NCI-H1930 (cell line): ENCODE data around the gene TUBA4A.
"Not testable (repeated sequence)": the region's sequence is repeated elsewhere in the genome, so short reads cannot be mapped to it uniquely, and the experiment has no call there.

Experiments used
- DNase-seq, 2 experiments: peaks; one replicate each; lab custom pipeline; 2025; lab: John Stamatoyannopoulos, UW

The TUBA4A gene

GRCh38 chr2:219253753-219254589, at the start of gene TUBA4A:
TSS of gene TUBA4A (minus strand) at chr2:219253918. CDS start at chr2:219253858, 60 bp downstream.
- peak; percentile 14 to 77 for DNase-seq

DNA sequence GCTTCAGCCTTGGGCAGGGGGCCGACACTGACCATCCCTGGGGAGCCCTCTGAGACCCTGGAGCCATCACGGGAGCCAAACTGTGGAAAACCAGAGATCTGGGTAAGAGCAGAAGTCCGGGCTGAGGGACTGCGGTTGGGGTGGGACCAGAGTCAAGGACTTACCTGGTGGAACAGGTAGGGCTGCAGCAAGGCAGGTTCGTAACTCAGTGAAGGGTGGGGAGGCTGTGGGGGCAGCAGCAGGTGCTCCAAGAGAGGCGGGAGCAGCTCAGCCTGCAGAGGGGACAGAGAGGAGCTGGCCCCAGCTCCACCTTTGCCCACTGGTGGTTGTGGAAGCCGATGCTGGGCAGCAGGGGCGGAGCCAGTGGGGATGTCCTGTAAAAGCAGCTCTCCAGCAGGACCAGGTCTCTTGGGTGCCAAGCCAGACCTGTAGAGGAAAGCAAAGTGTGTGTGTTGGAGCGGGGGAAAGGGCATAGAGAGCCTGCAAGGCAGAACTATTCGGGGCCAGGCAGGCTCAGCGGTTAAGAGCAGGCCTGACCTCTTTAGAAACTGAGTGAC, 48.8 kb upstream of the TUBA4A start:
- no peak for DNase-seq

DNA sequence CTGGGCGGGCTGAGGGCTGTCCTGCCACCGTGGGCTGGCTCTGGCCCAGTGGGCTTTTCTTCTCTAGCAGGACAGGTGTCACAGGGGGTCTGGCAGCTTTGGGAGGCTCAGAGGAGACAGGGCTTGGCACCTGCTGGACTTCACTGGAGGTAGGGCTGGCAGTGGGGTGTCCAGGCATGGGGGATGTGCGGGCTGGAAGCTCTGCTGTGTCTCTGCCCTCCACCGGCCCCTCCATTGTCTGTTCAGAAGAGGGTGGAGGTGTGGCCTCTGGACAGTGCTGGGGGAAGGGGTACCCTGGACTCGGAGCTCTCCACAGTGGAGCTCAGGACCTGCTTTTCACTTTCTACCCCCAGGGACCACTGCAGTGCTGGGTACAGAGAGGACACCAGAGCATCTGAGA, 46.3 kb upstream of the TUBA4A start:
- no peak for DNase-seq

- no peak for DNase-seq
These were observed 45.6 kb upstream of the TUBA4A start for GRCh38 chr2:219299372-219299760.

DNA sequence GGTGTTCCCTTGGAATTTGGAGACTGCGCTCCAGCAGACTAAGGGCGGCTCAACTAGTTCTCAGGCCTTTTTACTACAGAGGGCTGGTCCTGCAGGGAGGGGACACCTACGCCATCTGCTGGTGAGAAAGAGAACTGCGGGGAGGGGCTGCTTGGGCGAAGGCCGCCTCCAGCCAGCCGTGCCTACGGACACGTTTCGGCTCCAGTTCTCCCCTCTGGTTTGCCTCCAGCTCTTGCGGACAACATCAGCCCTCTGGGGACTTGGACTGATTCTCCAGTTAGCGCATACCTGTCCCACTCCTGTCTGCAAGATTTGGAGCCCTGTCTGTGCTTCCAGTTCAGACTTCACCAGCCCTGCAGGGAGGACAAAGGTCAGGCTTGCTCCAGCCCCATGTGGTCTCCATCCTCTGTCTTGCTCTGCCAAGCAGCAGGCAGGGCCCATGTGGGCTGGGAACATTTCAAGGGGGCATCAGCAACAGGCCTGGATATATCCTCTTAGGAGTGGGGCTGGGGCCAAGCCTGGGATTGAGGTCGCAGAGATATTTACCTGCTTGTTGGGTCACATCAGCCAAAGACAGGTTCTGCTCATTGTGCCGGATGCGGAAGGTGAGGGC, 45.1 kb upstream of the TUBA4A start:
- DNase-seq: peak; percentile 39 to 69

GRCh38 chr2:219297766-219298456, 44.2 kb upstream of the TUBA4A start:
- no peak for DNase-seq

DNA sequence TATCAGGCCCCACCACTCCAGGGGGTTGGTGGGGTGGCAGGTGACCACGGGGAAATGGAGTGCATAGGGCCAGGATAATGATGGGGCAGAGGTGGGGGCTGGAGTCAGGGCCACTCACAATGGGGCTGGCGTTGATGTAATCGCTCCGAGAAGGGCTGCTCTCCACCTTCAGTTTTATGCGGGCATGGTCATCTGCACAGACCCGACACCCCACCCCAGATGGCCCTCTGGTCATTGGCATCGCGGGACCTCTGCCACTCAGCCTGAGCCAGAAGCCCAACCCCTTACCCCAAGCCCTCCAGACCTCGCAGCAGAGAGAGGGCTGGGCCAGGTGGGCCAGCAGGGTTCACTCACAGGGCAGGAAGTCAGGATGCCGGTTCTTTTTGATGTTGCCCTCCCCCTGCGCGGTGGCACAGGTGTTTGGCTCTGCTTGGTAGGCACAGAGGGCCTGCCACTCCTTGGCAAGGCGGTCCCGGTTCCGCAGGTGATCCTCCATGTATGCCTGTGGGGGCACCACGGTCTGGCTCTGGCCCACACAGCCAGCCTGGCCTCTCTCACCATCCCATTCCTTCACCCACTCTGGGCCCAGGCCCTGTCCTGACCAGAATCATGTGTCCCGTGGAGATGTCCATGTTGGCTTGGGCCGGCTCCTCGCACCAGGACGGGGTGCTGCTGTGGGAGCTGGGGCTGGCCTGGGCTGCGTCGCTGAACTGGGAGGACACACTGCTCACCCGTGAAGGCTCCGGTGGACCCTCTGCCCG, 43.1 kb upstream of the TUBA4A start:
- no peak for DNase-seq

GRCh38 chr2:219296142-219296541, 42.4 kb upstream of the TUBA4A start:
- no peak for DNase-seq

DNA sequence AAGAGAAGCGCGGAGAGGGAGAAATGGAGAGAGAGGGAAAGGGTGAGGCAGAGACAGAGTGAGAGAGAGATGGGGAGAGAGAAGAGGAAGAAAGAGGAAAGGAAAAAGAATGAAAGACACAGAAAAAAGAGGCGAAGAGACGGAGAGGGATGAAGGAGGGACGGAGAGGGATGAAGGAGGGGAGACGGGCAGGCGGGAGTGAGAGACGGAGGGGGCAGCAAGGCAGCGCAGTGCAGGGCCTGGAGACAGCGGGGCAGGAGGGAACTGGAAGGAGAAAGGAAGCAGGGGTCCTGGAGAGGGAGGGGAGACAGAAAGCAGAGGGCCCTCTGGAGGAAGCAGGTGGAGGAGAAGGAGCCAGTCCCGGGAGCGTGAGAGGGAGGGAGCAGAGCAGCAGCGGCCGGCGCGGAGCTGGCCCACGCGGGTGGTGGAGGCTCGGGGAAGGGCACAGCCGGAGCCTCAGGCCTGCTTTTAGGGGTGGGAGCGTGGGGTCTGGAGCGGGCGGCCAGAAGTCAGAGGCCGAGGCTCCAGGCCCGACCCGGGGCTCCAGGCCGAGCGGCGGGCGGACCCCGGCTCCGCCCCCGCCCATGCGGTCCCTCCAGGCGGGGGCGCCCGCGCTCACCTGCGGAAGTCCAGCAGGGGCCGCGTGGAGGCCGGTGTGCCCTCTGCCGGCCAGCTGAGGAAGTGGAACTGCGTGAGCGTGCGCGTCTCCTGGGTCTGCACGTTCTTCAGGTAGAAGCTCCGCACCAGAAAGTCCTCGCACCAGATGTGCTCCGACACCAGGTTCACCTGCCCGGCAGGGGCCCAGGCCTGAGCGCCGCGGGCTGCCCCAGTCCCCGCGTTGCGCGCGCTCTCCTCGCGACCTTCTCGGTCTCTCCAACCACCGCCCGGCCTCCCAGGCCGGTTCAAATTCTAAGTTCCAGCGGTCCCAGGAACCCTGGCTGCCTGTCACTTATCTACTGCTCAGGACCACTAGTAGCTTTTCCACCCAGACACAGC, 40.9 kb upstream of the TUBA4A start:
- DNase-seq: peak; percentile 72 to 82

GRCh38 chr2:219293736-219294231, 40.1 kb upstream of the TUBA4A start:
- DNase-seq: no peak

GRCh38 chr2:219292616-219293015, 38.9 kb upstream of the TUBA4A start:
- no peak for DNase-seq

DNA sequence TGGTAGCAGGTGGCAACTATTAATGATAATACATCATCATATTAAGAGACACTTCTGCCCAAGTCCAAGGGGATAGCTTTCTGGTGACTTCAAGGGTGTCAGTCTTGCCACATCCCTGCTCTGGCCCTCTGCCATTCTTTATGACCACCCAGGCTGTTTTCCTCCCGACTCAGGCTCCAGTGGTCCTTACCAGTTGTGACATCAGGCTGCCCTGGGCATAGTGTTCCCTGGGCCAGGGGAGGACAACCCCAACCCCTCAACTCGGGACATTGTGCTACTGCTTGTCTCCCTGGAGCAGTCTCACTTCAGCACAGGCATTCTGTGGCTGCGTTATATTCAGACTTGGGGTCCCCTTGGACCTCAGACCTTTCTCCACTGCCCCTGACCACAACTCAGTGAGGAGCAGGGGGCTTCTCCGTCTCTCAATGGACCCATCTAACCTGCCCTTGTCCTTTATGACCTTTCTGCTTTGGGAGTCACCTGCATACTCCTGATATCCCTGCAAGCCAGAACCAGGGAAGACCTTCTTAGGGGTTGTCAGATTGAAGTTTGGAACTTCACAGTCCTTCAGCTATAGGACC, 38.3 kb upstream of the TUBA4A start:
- DNase-seq: no peak

GRCh38 chr2:219291394-219291793, 37.7 kb upstream of the TUBA4A start:
- no peak for DNase-seq

DNA sequence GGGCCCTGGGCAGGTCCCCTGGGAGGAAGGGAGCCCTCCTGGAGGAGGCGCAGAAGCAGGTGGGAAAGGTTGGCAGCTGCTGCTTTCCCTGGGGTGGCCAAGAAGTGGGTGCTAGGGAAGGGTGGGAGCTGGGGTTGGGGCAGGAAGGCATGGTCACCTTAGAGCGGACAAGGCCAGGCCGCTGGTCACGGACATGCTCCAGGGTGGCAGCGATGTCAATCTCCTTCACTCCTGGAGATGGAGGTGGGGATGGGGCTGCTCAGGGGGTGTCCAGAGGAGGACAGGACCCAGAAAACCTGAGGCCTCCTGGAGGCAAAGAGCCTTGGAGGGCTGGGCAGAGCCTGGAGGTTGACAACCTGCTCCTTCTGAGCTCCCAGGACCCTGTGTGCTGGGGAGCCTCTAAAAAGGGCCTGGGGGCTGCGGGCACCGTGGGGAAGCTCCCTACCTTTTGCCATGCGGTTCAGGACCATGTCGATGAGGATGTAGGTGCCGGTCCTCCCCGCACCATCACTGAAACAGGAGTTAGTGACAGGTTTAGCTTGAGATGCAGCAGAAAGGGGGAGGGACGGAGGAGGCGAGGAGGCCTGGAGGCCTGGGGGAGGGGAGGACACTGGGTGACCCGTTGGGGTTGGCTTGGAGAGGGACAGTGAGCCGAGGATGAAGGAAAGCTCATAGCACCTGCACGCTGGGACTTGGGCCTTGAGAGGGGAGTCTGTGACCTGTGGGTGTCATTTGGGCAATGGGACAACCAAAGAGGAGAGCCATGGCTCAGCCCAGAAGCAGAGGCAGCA, 36.9 kb upstream of the TUBA4A start:
- no peak for DNase-seq

DNA sequence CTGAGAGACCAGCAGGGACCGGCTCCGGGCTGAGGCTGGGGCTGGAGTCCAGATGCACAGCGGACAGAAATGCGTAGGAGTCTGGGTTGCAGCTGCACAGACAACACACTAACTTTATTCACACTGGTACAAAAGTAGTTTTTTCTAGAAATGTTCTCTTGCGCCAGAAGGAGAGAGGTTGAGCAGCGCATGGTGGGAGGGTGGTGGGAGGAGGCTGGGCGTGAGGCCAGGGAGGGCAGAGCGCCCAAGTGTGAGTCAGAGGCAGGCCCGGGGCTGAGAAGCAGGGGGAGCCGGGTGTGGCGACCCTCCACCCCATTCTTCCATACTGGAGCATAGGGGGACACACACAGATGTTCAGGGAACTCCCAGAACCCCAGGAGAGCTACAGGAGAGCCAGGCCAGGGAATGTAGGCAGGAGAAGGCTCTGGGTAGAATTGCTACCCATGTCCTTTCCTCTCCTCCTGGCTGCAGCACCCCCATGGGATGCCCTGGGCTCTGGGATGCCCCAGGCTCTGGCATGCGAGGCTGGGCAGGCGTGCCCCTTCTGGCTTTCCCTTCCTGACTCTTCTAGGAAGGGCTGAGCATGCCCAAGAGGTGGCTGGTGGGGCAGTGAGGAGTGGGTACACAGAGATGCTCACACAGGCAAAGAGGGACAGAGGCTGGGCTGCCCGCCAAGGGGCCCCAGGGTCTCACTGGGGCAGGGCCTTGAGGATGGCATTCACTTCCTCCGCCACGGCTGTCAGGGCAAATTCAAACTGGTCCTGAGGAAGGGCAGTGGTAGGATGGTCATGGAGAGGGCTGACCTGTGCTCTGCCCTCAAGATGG, 36.0 kb upstream of the TUBA4A start:
- DNase-seq: no peak

- no peak for DNase-seq
These were observed 35.4 kb upstream of the TUBA4A start for GRCh38 chr2:219289195-219289536.

GRCh38 chr2:219287580-219288265, 34.0 kb upstream of the TUBA4A start:
- DNase-seq: no peak

DNA sequence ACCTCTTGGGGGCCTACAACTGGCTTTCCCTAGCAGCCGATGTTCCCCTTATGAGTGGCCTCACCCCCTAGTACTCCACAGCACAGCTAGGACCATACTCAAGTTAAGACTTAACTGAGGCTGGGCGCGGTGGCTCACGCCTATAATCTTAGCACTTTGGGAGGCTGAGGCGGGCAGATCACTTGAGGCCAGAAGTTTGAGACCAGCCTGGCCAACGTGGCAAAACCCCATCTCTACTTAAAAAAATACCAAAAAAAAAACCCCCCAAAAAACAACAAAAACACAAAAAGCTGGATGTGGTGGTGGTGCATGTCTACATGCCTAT, 33.4 kb upstream of the TUBA4A start:
- DNase-seq: not testable (repeated sequence)
